Activated naive CD4-positive, alpha-beta T cell treated with anti-CD3 and anti-CD28 coated beads, Interleukin-2, amount 50 U/mL, for 72 hours (primary cell): ENCODE data around the gene CIB4. TPM values are rescaled to one million over a fixed set of nuclear protein-coding genes. Genes with fewer than 3 reads are reported as not detected.

Experiments used
- ATAC-seq, 2 donors: fragments of 150-1000 bp; cut with Tn5 transposase; 2 replicates each; pipeline ENCODE4 v1.10.0; 2021; ENCODE audit warnings: mild to moderate bottlenecking in 2 of 2, moderate library complexity in 2 of 2
- DNase-seq, 2 donors: peaks; one replicate each; pipeline ENCODE4 v3.0.0; 2021 to 2022; ENCODE audit warnings: low spot score in 2 of 2
- H3K27ac Mint-ChIP-seq, 2 donors: one replicate each; pipeline ENCODE4 v1.8.0; 2022; ENCODE audit warnings: mild to moderate bottlenecking in 2 of 2, mixed read lengths in 2 of 2
- H3K36me3 Mint-ChIP-seq, 2 donors: one replicate each; pipeline ENCODE4 v1.8.0; 2022; ENCODE audit warnings: mixed read lengths in 2 of 2
- H3K9me3 Mint-ChIP-seq, 2 donors: one replicate each; pipeline ENCODE4 v1.8.0; 2022; ENCODE audit warnings: mixed read lengths in 2 of 2
- total RNA-seq, 2 donors: library from RNA; stranded (reverse); gene quantifications; one replicate each; pipeline ENCODE4 v1.2.3, GENCODE V29; 2022

CIB4 gene
- total RNA-seq, 2 donors from 2014 or later: not detected

DNA sequence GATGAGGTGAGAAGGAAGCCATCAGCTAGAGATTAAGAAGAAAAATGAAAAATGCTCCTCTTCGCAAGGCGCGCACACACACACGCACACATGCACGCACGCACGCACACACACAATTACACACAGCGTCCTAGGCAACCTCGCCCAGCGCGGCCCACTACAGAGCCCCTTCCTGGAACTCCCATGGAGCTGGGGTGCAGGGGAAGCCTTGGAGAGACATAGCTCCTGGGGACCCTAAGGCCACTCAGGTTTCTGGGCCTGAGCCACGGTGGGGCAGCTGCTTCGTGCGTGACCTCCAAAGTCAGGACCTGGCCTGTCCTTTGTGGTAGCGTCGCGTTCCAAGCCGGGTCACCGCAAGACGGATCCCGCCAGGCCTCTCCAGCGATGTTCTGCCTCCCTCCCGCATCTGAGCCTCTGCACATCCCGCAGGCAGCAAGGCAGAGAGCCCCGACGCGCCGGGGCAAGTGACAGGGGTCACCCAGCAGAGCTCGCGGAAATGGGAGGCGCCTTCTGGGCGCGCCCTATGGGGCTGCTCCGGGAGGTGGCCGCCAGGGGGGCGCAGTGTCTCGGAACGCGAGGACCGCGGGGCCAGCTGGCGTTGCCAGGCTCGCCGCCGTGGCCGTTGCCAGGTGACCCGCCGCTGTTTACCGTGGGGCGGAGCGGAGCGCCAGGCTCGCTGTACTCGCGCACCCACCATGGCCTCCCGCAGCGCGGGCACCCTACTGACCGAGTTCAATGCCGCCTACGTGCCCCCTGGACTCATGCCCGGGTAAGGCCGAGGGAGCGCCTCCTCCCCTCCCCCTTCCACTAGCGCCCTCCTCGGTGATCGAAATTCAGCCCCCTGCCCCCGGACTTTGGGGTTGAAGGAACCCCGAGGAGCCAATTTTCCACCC, 79.0 kb downstream of the CIB4 start:
- Mint-ChIP-seq H3K9me3 (no peaks in the 10 kb centered on the region), H3K36me3 (no peaks in the 10 kb centered on the region), H3K27ac (no peak overlapping the region)
- ATAC-seq (peak; percentile 70 to 85), DNase-seq (peak in 1 of 2 donors; percentile 42)

- H3K27ac Mint-ChIP-seq: no peak overlapping the region
- H3K9me3 Mint-ChIP-seq: no peaks in the 10 kb centered on the region
- H3K36me3 Mint-ChIP-seq: no peaks in the 10 kb centered on the region
- ATAC-seq (no peak), DNase-seq (no peak)
Measured at GRCh38 chr2:26561376-26561775, 79.8 kb downstream of the CIB4 start.

GRCh38 chr2:26560892-26561291, 80.3 kb downstream of the CIB4 start:
- no peaks in the 10 kb centered on the region for H3K9me3 Mint-ChIP-seq

DNA sequence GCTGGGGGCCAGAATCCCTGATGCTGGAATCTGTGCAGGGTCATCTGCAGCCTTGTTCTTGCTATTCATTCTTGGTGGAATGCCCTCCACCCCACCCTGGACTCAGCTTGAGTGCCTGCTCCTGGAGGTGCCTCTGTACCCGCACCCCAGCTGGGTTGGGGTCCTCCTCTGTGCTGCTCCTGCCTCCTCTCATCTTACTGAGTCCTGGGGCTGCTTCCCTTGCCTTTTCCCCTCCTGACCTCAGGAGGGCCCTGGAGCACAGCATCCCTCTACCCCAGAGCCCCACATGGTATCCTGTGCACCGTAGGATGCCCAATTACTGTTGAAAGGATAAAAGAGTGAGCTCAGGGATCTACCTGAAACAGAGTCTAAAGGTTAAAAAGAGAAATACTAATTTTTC, 81.6 kb downstream of the CIB4 start:
- no peaks in the 10 kb centered on the region for H3K36me3 Mint-ChIP-seq
- H3K27ac Mint-ChIP-seq: no peak overlapping the region
- DNase-seq (no peak), ATAC-seq (no peak)
- H3K9me3 Mint-ChIP-seq: no peaks in the 10 kb centered on the region

More at GRCh38 chr2:26560892-26561291, 80.3 kb downstream of the CIB4 start:
- no peaks in the 10 kb centered on the region for H3K36me3 Mint-ChIP-seq
- DNase-seq (no peak), ATAC-seq (no peak)
- no peak overlapping the region for H3K27ac Mint-ChIP-seq

DNA sequence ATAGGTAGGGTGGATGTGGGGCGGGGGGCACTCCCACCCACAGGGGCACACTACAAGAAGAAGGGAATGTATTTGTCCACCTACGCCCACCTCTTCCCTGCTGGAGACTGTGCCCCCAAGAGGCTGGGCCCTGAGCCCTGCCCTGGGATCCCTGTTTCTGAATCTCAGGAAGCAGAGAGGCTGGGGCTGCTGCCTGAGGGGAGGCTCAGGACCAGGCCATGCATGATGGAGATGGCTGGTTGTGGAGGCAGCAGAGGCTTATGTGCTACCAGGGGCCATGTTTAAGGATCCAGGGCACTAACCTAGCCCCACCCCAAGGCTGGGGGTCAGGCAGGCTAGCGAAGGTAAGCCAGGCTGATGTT, 82.1 kb downstream of the CIB4 start:
- DNase-seq: no peak
- H3K27ac Mint-ChIP-seq: no peak overlapping the region
- no peak for ATAC-seq
- H3K36me3 Mint-ChIP-seq: no peaks in the 10 kb centered on the region
- no peaks in the 10 kb centered on the region for H3K9me3 Mint-ChIP-seq

DNA sequence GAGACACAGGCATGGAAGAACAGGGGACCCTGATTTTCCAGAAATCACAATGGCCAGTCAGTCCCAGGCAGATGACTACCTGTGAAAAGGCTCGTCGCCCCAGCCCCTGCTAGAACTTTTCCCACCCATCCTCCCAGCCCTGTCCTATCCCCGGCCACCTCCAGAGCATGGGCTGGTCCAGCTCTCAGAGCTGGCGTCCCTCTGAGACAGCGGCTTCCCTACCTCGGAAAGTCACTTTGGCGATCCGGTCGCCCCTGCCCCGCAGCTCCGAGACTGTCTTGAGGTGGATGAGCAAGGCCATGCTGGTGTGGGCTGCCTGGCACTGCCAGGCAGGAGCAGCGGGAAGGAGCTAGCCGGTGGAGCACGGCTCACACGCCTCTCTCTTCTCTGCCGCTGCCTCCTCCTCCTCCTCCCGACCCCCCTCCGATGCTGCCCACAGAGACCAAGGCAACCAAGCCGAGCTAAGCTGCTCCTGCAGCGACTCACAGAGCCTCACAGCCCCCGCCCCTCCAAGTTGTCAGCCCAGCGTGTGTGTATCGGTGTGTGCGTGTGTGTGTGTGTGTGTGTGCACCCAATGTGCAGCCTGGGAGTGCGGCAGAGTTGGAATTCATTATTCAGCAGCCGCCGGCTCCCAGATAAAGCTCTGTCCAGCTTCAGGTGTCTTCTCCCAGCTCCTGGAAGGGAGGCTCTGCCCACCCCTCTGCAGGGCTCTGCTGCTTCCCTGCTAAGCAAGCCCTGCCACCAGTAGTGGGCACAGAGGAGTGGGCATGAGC, 82.7 kb downstream of the CIB4 start:
- ATAC-seq (no peak), DNase-seq (no peak)
- H3K36me3 Mint-ChIP-seq: no peaks in the 10 kb centered on the region
- no peaks in the 10 kb centered on the region for H3K9me3 Mint-ChIP-seq
- no peak overlapping the region for H3K27ac Mint-ChIP-seq

- no peak for ATAC-seq
Measured at GRCh38 chr2:26557244-26557925, 83.8 kb downstream of the CIB4 start.

GRCh38 chr2:26556309-26557243, 84.6 kb downstream of the CIB4 start:
- H3K27ac Mint-ChIP-seq: no peak overlapping the region
- DNase-seq (no peak), ATAC-seq (no peak)
- H3K9me3 Mint-ChIP-seq: no peaks in the 10 kb centered on the region
- H3K36me3 Mint-ChIP-seq: no peaks in the 10 kb centered on the region

More at GRCh38 chr2:26557244-26557925, 83.8 kb downstream of the CIB4 start:
- no peak for DNase-seq
- H3K9me3 Mint-ChIP-seq: no peaks in the 10 kb centered on the region
- H3K36me3 Mint-ChIP-seq: no peaks in the 10 kb centered on the region
- H3K27ac Mint-ChIP-seq: no peak overlapping the region

DNA sequence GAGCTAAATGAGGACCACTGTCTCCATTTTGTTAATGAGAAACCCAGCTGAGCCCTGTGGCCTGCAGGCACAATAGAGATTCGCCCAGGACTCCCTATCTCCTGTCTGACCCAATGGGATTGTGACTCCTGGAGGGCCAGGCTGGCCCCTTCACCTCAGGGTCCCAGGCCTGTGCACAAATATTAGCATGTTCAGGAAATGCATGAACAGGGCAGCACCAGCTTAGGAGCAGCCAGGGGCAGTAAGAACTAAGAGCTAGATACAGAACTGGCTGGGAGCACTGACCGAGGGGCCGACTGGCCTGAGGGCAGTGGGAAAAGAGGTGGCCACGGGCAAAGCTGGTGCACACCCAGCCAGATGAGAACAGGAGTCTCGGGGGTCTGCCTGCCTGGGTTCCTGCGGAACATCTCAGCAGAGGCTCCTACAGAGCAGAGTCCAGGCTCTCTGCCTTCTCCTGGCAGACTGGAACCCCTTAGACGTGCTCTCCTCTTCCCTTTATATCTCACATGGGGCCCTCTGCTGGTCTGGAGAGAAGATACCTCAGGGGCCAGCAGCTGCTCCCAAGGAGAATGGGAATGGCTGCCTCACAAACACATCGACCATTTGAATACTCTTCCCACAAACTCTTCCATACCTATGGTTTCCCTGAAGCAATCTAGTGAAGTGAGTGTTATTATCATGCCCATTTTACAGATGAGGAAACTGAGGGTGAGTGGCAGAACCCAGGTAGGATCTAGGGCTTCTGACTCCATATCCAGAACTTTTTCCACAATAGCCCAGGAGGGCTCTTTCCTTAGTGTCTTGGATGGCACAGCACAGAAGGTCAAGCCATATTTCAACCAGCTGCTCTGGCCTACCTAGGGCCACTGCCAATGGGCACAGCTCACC, 85.7 kb downstream of the CIB4 start:
- H3K9me3 Mint-ChIP-seq: no peaks in the 10 kb centered on the region
- H3K36me3 Mint-ChIP-seq: no peaks in the 10 kb centered on the region
- peak overlapping the region in 1 of 2 donors; percentile 70 for H3K27ac Mint-ChIP-seq
- no peak for ATAC-seq
- DNase-seq: no peak

DNA sequence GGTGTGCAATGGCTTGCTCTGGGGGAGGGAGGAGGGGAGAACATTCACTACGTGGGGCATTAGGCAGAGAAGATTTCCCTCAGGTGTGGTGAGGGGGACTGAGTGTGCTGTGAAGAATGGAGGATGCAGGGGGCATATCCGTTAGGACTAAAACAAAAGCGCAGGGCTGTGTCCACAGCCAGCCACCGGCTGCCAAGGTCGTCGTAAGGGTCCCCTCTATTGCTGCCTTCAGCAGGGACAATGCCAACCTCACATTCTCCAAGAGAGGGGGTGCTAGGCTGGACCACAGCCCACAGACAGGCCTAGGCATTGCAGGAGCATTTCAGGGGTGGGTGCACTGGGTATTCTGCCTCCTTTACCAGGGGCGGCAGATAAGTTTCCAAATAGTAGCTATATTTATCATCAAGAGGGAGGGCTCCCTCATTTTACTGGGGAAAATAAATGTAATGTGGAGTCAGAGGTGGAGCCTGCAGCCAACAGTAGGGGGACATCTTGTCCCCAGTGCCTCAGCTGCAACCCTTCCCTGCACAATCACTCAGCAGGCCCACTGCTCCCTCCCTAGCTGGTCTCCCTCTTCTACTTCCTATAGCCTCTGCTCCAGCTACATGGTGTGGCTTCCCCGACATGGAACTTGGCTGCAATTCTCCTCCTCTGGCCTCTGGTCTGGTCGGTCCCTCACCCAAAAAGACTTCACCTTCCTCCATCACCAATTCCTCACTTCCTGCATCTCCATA, 88.4 kb downstream of the CIB4 start:
- ATAC-seq (no peak), DNase-seq (no peak)
- no peaks in the 10 kb centered on the region for H3K36me3 Mint-ChIP-seq
- H3K9me3 Mint-ChIP-seq: no peaks in the 10 kb centered on the region
- H3K27ac Mint-ChIP-seq: no peak overlapping the region

DNA sequence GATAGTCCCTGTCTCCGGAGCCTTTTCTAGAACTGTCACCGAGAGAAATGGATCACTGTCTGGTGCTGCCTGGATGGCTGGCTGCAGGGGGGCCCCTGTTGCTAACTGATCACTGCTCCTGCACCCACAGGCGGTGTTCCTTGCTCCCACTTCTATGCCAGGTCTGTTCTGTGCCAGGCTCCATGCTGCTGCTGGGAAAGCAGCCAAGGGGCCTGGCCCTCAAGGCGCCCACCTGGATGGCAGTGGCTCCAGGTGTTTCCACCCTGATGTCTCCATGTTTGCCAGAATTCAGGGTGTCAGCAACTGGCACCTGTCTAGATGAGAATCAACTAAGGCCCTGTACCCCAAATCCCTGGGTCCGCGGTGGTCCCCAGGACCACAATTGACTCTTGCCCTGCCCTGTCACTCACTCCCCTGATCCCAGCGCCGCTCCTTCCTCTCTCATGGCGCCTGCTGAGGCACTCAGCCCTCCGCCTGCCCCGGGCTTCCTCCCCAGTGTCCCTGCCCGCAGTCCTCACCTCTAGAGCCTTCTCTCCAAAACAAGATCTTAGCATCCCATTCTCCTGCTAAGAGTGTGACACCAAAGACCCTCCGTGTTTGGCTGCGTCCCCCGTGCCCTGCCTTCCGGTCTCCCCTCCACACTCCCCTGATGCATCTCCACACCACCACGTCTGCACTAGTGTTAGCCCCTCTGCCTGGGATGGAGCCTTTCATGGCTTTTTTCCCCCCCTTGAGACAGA, 90.7 kb downstream of the CIB4 start:
- ATAC-seq (no peak), DNase-seq (no peak)
- Mint-ChIP-seq H3K36me3 (no peaks in the 10 kb centered on the region), H3K9me3 (no peaks in the 10 kb centered on the region), H3K27ac (peak overlapping the region in 1 of 2 donors; percentile 65)

- no peaks in the 10 kb centered on the region for H3K9me3 Mint-ChIP-seq
- H3K36me3 Mint-ChIP-seq: no peaks in the 10 kb centered on the region
- no peak for DNase-seq
- peak overlapping the region in 1 of 2 donors; percentile 2 for H3K27ac Mint-ChIP-seq
- ATAC-seq: no peak
Measured at GRCh38 chr2:26542676-26543505, 98.3 kb downstream of the CIB4 start.

- ATAC-seq: no peak
- Mint-ChIP-seq H3K27ac (peak overlapping the region in 1 of 2 donors; percentile 2), H3K9me3 (no peaks in the 10 kb centered on the region), H3K36me3 (no peaks in the 10 kb centered on the region)
- DNase-seq: no peak
Measured at GRCh38 chr2:26542194-26542455, 99.0 kb downstream of the CIB4 start.
